GM10266 (cell line): ENCODE results near the gene PTPRN2.

Experiments
- DNase-seq: peaks from one replicate; pipeline ENCODE4 v3.0.0; 2012; ENCODE audit errors: extremely low spot score
- CTCF ChIP-seq: IDR thresholded peaks from 2 replicates; pipeline ENCODE4 v1.5.1; 2012; ENCODE audit warnings: mild to moderate bottlenecking, low read depth; ENCODE audit not compliant: control insufficient read depth, insufficient read depth; ENCODE audit errors: missing control alignments

Gene PTPRN2

GRCh38 chr7:157621131-157621681 lies 966.4 kb downstream of the PTPRN2 start:
- no peak for TF ChIP-seq CTCF
- DNase-seq: no peak

- TF ChIP-seq CTCF: no peak
- no peak for DNase-seq
These were observed 967.0 kb downstream of the PTPRN2 start for GRCh38 chr7:157620616-157621015.

- TF ChIP-seq CTCF: no peak
- DNase-seq: no peak
These were observed 967.7 kb downstream of the PTPRN2 start for GRCh38 chr7:157619753-157620525.

GRCh38 chr7:157618823-157619606 lies 968.6 kb downstream of the PTPRN2 start:
- no peak for DNase-seq
- no peak for TF ChIP-seq CTCF

- DNase-seq: no peak
- no peak for TF ChIP-seq CTCF
These were observed 969.4 kb downstream of the PTPRN2 start for GRCh38 chr7:157618091-157618726.

- DNase-seq: no peak
- no peak for TF ChIP-seq CTCF
These were observed 970.2 kb downstream of the PTPRN2 start for GRCh38 chr7:157617401-157617800.

GRCh38 chr7:157616931-157617330 lies 970.7 kb downstream of the PTPRN2 start:
- TF ChIP-seq CTCF: no peak
- no peak for DNase-seq
